ENCODE results near the gene LYPD3.

LYPD3 gene

DNA sequence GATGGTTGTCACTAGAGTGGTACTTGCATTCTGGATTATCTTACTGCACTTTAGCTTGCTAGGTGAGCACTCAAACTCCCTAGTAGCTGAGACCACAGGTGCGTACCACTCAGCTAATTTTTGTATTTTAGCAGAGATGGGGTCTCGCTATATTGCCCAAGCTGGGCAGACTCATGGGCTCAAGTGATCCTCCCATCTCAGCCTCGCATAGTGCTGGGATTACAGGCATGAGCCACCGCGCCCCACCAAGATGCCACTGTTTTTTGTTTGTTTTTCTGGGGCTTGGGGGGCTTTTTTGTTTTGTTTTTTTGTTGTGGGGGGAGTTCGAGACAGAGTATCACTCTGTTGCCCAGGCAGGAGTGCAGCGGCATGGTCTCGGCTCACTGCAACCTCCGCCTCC is 17.8 kb downstream of the LYPD3 start:
- TF ChIP-seq, protein P1, sequence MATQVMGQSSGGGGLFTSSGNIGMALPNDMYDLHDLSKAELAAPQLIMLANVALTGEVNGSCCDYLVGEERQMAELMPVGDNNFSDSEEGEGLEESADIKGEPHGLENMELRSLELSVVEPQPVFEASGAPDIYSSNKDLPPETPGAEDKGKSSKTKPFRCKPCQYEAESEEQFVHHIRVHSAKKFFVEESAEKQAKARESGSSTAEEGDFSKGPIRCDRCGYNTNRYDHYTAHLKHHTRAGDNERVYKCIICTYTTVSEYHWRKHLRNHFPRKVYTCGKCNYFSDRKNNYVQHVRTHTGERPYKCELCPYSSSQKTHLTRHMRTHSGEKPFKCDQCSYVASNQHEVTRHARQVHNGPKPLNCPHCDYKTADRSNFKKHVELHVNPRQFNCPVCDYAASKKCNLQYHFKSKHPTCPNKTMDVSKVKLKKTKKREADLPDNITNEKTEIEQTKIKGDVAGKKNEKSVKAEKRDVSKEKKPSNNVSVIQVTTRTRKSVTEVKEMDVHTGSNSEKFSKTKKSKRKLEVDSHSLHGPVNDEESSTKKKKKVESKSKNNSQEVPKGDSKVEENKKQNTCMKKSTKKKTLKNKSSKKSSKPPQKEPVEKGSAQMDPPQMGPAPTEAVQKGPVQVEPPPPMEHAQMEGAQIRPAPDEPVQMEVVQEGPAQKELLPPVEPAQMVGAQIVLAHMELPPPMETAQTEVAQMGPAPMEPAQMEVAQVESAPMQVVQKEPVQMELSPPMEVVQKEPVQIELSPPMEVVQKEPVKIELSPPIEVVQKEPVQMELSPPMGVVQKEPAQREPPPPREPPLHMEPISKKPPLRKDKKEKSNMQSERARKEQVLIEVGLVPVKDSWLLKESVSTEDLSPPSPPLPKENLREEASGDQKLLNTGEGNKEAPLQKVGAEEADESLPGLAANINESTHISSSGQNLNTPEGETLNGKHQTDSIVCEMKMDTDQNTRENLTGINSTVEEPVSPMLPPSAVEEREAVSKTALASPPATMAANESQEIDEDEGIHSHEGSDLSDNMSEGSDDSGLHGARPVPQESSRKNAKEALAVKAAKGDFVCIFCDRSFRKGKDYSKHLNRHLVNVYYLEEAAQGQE (IDR thresholded peaks at IDR 0.05; ENCODE audit: insufficient read depth in 1 of 2, low read depth in 2 of 2, low read length in 2 of 2) = no peak
- no peak for TF ChIP-seq FOXP2 (optimal IDR thresholded peaks at IDR 0.05; ENCODE audit: borderline replicate concordance, extremely low read depth, extremely low read length, insufficient read depth)
- no peak for TF ChIP-seq SIN3A (IDR thresholded peaks at IDR 0.05; ENCODE audit: borderline replicate concordance, insufficient read depth, low read length)
- TF ChIP-seq TAF1 (IDR thresholded peaks at IDR 0.05; ENCODE audit: borderline replicate concordance, insufficient read depth, low read length) = no peak
- no peak for TF ChIP-seq POLR2AphosphoS5 (IDR thresholded peaks at IDR 0.05; ENCODE audit: low read depth, low read length)

DNA sequence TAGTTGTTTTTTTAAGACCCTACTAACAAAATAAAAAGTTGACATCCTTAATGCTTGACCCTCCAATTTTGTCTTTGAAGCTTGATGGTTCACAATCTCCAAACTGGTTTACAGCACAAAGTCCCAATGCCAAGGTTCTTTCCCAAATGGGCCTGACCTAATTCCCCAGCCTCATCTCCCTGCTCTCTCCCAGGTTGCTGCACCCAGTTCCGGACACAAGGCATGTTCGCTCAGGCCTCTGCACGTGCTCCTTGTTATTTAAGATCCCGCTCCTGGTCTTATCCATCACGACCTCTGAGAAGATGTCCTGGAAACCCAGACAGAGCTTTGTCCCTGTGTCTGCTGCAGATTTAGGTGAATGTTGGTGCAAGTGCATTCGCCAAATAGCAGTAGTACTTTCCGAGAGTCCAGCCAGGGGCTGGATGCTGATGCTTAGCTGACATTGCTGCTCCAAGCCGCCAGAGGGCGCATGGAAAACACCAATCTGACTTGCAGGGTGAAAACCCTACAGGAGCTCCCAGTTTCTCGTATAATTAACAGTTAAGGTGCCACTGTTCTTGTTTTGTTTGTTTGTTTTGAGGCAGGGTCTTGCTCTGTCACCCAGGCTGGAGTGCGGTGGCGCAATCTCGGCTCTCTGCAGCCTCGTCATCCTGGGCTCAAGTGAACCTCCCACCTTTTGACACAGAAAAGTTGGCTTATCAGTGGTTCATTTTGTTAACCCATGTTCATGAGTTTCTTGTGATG is 18.5 kb downstream of the LYPD3 start:
- TF ChIP-seq FOXP2 (optimal IDR thresholded peaks at IDR 0.05; ENCODE audit: borderline replicate concordance, extremely low read depth, extremely low read length, insufficient read depth) = no peak
- TF ChIP-seq SIN3A (IDR thresholded peaks at IDR 0.05; ENCODE audit: borderline replicate concordance, insufficient read depth, low read length) = no peak
- no peak for TF ChIP-seq TAF1 (IDR thresholded peaks at IDR 0.05; ENCODE audit: borderline replicate concordance, insufficient read depth, low read length)
- TF ChIP-seq, protein P1 (IDR thresholded peaks at IDR 0.05; ENCODE audit: insufficient read depth in 1 of 2, low read depth in 2 of 2, low read length in 2 of 2) = no peak
- TF ChIP-seq POLR2AphosphoS5 (IDR thresholded peaks at IDR 0.05; ENCODE audit: low read depth, low read length) = no peak

DNA sequence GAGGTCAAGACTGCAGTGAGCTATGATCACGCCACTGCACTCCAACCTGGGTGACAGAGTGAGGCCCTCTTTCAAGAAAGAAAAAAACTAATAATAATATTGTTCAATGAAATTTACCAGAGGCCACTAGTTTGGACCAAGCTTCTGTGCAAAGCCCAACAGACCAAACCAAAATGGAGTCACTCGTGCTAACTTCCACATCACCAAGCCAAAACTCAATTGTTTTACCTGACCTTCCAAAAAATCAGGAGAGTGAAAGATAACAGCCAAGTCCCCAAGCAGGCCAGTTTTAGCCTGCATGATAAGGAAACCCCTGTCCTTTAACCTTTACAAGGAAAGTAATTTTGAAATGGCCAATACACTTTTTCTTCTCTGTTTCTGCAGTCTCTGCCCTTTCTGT is 20.0 kb downstream of the LYPD3 start:
- TF ChIP-seq, protein P1 (IDR thresholded peaks at IDR 0.05; ENCODE audit: insufficient read depth in 1 of 2, low read depth in 2 of 2, low read length in 2 of 2) = no peak
- TF ChIP-seq SIN3A (IDR thresholded peaks at IDR 0.05; ENCODE audit: borderline replicate concordance, insufficient read depth, low read length) = no peak
- no peak for TF ChIP-seq POLR2AphosphoS5 (IDR thresholded peaks at IDR 0.05; ENCODE audit: low read depth, low read length)
- no peak for TF ChIP-seq FOXP2 (optimal IDR thresholded peaks at IDR 0.05; ENCODE audit: borderline replicate concordance, extremely low read depth, extremely low read length, insufficient read depth)
- no peak for TF ChIP-seq TAF1 (IDR thresholded peaks at IDR 0.05; ENCODE audit: borderline replicate concordance, insufficient read depth, low read length)

DNA sequence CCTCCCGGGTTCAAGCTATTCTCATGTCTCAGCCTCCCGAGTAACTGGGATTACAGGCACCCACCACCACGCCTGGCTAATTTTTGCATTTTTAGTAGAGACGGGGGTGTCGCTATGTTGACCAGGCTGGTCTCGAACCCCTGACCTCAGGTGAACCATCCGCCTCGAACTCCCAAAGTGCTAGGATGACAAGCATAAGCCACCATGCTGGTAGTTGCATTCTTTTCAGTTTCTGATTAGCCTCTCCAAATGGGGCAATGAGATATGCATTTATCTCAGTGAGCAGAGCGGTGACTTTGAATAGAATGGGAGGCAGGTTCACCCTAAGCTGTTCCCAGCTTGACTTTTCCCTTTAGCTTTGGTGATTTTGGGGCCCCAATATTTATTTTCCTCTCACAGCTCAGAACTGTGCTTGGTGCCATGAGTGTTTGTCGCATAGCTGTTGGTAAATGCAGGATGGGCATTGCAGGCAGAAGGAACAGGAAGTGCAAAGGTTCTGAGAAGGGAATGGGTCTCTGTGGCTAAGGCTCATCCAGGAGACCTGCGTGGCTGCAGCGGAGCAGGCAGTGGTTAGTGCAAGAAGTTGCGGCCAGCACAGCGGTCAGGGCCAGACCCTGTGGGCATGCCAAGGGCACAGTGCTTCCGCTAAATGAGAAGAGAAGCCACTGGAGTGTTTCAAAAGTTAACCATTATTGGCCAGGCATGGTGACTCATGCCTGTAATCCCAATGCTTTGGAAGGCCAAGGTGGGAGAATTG is 20.7 kb downstream of the LYPD3 start:
- TF ChIP-seq, protein P1 (IDR thresholded peaks at IDR 0.05; ENCODE audit: insufficient read depth in 1 of 2, low read depth in 2 of 2, low read length in 2 of 2) = no peak
- TF ChIP-seq TAF1 (IDR thresholded peaks at IDR 0.05; ENCODE audit: borderline replicate concordance, insufficient read depth, low read length) = no peak
- no peak for TF ChIP-seq POLR2AphosphoS5 (IDR thresholded peaks at IDR 0.05; ENCODE audit: low read depth, low read length)

Data from PFSK-1 (cell line).